SHP77 treated with DMSO at 0.1 percent for 48 hours (cell line): ENCODE results near the gene ANKRD7.

ENCODE experiments used
- DNase-seq: peaks from one replicate; lab custom pipeline; 2025; lab: John Stamatoyannopoulos, UW

The ANKRD7 gene, protein sequence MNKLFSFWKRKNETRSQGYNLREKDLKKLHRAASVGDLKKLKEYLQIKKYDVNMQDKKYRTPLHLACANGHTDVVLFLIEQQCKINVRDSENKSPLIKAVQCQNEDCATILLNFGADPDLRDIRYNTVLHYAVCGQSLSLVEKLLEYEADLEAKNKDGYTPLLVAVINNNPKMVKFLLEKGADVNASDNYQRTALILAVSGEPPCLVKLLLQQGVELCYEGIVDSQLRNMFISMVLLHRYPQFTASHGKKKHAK

DNA sequence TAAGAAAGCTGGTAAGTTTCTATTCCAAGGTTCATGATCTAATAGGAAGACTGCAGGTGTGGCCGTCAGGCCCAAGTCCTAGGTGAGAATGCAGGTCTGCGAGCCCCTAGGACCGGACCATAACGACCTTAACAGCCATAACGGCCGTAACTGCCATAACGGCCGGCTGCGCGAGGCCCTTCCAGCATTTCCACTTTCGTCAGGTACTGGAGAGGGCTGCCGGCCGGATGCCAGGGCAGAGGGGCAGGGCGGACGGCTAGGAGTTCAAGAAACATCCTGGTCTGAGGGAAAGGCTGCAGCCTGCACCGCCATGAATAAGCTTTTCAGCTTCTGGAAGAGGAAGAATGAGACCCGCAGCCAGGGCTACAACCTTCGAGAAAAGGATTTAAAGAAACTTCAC lies at the start of gene ANKRD7:
ANKRD7 (plus strand) TSS at position 184 of the 400 bp plus-strand sequence; CDS start at position 311, 127 bp downstream.
- no peak for DNase-seq

DNA sequence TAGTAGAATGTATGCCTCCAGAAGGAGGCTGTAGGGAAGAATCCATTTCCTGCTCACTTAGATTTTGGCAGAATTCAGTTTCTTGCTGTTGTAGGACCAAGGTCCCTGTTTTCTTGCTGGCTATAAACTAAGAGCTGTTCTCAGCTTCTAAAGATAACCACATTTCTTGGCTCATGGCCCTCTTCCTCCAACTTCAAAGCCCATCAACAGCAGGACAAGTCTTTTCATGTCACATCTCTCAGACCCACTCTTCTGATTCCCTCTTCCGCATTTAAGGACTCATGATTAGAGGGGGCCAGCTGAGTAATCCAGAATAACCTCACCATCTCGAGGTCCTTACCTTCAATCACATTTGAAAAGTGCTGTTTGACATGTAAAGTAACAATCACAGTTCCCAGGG lies 48.8 kb upstream of the ANKRD7 start:
- no peak for DNase-seq

DNA sequence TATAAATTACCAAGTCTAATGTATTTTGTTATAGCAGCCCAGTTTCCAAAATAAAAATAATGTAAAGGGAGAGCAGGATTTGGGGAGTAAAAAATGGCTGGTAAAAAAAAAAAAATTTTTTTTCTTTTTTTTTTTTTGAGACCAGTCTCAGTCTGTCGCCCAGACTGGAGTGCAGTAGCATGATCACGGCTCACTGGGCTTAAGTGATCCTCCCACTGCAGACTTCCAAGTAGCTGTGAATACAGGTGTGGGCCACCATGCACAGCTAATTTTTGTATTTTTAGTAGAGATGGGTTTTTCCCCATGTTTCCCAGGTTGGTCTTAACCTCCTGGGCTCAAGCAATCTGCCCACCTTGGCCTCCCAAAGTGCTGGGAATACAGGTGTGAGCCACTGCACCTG lies 45.3 kb upstream of the ANKRD7 start:
- no peak for DNase-seq

DNA sequence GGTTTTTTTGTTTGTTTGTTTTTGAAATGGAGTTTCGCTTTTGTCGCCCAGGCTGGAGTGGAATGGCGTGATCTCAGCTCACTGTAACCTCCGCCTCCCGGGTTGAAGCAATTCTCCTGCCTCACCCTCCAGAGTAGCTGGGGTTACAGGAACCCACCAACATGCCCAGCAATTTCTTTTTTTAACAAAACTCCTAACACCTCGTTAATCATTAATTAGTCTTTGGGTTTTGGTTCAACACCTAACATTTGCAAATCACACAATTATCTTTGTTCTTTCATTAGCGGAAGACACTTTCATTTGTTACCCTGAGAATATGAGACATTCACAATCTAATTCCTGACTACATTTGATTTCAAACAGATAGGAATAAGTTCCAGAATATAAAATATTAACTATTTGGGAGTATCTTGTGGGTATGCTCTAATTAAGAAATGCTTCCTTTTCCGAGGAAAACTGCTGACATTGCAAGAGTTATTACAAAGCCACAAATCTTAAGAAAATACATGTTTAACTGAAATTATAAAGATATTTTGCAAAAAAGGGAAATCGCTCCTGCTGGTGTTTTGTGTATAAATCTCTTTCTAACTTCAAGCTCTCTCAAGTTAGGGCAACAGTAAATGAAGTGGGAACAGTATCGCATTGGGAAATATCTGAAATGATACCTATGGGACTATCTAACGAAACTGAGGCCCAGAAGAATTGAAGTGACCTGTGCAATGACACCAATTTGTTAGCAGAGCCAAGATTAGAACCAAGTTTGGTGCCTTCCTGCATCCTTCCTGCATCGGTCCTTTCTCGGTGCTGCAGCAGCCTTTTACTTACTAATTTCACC lies 41.7 kb upstream of the ANKRD7 start:
- DNase-seq = no peak

DNA sequence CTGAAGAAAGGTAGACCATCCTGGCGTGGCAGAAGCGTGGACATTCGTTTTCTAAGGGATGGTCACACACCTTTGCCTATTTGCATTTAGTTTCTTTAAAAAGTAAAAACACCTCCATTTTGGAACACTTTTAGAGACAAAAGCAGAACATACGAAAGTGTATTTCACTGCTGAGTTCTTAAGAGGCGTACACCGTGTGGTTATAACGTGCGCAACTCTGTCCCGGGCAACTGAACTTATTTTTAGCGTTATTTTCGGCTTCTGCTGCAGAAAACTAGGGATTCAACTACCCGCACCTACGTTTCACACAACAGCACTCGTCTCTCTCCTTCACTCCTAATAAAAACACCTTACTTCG lies 41.1 kb upstream of the ANKRD7 start:
- DNase-seq = no peak

DNA sequence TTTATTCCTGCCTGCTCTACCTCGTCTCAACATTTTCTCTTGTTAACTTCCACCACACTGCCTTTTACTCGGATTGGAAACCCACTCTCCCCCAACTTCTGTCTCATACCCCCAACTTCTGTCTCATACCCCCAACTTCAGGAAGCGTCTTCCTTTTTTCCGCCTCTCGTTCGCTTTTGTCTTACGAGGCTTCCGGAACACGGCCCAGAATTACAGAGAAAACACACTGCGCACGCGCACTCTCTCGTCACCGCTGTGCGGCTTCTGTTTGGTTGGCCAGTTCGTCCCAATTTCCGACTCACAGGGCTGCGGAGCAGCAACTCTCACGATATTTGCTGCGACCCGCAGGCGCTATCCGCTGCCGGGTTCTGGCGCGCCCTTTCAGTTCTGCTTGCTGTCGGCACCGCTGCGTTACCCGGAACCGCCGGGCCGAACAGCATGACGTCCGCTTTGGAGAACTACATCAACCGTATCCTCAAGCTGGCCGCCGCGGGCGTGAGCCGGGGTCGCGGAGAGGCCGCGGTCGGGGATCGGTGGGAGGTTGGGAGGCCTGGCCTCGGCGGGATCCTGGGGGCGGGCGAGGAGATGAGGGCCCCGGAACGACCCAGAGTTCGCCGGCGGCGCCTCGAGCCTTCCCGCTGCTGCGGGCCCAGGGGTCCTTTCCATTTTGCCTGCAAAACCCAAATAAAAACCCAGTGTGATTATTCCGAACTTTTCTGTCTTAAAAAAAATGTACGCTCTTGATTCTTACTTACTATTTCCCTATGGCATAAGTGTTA lies 40.5 kb upstream of the ANKRD7 start, which contains the start of gene LSM8:
LSM8 (plus strand) TSS at position 379 of the 779 bp plus-strand sequence; CDS start at position 439, 60 bp downstream.
- peak; percentile 90 for DNase-seq

DNA sequence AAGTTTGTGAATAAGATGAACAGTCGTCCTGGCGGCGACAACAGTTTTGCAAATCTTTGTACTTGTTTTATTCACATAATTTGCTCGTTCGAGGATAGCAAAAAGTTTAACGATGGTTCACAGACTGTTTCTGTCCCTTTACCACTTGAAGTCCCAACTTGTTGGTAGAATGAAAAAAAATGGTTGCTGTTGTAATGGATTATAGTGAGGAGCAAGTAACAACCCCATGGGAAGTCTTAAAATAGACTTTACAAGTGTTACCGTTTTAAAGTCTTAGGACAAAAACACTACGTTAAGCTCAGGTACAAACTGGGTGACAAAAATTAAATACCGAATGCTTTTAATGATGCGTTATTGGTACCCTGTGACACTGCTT lies 40.0 kb upstream of the ANKRD7 start:
- peak; percentile 45 for DNase-seq

DNA sequence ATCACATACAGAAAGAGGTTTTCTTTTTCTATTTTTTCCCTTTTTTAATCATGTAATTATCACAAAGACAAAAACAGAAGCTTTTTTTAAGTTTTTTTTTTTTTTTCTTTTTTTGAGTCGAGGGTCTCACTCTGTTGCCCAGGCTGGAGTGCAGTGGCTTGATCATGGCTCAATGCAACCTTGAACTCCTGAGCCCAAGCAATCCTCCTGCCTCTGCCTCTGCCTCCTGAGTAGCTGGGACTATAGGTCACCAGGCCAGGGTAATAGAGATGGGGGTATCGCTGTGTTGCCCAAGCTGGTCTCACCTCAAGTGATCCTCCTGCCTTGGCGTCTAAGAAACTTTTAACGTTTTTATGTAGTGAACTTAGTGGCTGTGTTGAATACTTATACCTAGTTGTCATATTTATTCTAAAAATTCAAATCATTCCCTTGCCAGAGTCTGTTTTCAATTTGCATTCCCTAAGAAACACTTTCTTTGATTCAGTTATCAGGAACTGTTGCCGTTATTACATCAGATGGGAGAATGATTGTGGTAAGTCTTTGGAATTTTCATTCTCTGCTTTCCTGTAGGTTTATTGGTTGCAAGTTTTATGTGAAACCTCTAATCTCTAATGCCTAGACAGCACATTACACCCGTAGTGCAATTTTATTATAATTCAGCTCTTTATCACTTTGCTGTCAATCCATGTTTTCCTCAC lies 39.2 kb upstream of the ANKRD7 start:
- DNase-seq = no peak

DNA sequence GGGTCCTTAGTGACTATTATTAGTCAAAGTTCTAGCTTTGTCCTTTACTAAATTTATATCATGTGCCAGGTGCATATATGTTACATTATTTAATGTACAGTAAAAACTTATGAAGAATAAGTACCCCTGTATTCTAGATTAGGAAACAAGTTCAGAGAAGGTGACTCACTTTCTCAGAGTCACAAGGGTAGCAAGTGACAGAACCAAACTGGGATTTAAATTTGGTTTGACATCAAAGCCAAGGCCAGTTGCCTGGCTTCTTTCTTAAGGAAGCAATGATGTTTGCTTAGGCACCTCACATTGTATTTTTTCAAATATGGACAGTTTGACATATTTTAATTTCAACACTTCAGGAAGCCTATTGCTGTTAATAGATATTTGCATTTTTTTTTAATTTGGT lies 38.0 kb upstream of the ANKRD7 start:
- DNase-seq = no peak

DNA sequence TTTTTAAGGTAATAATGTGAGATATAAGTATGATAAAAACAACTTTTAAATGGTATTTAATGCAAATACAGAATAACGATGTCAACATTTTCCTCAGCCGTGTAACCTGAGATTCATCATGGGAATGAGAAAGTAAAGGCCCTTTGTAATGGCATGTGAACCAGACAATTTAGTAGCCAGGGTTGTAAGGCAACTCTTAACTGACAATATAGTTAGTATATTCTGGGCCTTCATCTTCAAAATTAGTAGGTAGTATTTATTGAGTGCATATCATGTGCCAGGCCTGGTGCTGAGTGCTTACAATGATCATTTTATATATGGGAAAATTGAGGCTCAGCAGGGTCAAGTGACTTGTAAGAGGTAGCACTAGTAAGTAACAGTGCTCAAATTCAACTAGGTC lies 29.9 kb upstream of the ANKRD7 start:
- no peak for DNase-seq

DNA sequence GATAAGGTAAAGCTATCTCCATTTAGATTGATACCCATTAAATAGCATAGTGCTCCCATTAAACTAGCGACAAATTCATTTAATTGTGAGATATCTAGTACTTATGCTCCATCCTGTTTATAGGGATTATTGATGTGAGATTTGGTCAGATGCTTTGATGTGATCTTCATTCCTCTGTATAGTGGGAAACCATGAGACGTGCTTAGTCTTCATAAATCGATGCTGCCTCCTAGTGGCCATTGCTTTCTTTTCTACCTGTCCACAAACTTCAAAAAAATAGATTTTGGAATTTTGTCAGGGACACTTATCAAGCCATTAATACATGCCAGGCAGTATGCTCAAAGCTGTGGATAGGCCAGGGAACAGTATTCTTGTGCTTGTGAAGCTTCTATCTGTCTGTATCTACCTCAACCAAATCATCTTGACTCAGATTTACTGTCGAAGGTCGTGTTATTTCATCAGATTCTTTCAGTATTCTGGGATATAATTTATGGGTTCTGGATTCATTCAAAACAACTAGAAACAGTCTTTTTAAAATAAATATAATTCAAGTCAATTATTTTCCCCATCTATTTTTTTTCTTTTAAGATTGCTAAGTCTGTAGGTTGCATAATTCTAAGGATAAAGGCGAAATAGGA lies 28.5 kb upstream of the ANKRD7 start:
- peak; percentile 30 for DNase-seq

DNA sequence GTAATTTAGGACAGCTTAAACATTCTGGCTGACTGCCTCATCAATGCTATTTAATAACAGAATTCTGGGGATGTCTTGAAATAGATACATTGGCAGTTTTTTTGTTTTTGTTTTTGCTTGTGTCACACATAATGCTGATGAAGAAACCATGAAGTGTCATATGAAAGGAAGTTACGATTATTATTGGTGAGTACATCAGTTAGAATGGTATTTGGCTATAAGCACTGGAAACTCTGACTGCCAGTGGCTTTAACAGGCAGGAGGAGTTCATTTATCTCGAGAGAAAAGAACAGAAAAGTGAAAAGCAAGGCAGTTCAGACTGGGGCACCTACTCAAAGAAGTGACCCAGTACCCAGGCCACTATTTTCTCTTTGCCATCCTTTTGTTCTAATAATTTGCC lies 22.4 kb upstream of the ANKRD7 start:
- DNase-seq = no peak

DNA sequence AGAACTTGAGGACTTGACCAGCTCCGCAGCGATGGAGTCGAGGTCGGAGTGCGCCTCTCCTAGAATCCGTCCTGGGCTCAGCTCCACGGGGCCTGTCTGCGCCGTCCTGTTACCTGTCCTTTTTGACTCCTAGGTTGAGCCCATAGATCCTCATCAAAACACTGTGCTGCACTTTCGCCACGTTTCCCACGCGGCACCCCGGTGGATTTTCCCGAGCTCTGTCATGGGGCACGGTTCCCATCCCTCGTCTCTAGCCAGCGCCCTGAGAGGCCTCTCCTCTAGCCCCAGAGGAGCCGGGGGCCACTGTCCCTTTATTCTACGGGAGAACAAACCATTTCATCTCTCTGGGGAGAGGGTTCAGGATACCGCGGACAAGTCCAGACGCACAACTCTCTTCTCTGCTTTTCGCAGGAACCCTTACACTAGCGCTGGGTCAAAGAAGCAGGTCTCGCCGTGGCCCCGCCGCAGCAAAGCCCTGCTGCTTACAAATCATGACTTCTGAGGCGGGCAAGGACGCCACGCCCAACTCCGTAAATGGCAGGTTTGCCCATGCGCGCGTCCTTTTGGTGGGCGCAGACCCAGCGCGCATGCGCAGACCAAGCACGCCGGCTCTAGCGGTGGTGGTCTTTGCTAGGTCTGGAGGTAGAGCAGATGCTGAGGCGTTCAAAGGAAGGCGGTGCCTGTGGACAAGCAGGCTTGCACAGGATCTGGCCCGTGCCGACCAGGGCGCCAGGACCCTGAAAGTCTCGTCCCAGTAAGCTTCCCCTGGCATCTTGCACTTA lies 10.3 kb upstream of the ANKRD7 start:
- DNase-seq = no peak

DNA sequence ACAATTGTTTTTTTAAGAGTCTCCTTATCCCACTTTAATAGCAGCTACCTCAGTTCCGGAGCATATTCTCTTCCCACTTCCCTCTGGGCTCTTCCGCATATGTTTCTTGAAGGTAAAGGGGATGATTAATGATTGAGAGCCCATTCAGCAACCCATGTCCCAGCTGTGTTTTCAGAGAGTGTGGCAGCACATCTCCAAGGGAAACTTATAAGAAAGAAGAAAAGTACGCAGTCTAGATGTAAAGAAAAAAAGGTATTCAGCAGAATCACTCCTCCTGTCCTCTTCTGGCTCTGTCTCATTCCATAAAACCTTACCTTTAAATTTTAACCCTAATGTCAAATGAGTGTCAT lies 9.7 kb upstream of the ANKRD7 start:
- no peak for DNase-seq

DNA sequence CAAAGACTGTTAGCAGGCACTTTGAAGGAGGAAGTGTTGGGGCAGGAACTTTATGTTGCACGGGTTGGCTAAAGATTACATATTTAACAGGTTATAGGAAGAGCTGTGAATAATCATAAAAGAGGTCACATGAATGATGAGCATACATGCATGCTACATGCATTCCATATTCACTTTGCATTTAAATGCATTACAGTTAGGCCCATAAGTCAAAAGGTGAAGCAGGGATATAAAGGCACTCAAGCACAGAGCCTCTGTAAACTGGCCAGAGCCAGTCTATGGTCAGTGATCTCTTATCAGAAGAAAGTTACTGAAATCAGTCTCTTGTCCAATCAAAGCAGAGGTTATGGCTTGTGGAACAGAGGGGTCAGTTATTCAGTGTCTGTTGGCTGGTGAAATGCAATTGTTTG lies 7.3 kb upstream of the ANKRD7 start:
- DNase-seq = no peak

DNA sequence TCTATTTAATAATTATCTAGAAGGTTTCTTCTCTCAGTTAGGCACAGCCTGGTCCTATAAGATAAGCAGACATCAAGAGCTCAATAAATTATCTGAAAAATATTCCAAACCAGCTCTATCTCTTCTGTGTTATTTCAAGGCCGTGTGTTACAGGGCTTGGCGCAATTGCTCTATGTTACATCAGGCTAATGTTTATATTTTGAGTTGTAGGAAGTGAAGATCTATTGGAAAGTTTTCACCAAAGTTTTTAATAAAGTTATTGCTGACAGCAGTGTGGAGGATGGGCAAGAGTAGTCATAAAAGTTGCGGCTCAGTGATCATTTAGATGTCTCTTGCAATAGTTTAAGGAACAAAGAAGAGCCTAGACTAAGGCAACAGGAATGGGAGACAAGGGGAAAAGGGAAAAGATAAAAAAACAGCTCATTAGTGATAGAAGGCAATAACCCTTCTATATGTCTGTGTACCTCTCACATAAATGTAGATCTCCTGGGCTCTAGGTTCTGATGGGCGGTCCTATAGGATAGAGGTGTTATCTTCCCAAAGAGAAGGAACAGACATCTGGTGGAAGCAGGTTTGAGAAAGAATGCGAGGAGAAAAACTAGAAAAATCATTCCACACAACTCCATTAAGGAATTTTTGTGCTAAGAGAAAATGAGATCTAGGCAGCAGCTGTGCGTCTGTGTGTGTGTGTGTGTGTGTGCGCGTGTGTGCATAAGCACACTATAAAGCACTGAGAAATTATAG lies 5.9 kb upstream of the ANKRD7 start:
- no peak for DNase-seq

DNA sequence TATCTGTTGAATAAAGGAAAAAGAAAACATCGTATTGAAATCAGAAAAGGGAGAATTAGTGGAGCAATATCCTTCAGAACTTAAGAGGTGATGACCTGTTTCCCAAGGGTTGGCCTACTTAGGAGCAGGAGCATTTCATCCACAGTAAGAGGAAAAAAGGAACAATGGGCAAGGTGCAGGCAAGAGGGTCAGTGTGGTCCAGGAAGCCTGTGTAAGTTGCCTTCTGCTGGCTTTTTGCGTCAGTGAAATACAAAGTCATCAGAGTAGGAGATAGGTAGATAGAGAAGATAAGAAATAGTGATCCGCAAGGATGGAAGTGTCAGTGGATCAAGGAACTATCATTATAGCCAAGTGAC lies 5.4 kb upstream of the ANKRD7 start:
- DNase-seq = no peak

DNA sequence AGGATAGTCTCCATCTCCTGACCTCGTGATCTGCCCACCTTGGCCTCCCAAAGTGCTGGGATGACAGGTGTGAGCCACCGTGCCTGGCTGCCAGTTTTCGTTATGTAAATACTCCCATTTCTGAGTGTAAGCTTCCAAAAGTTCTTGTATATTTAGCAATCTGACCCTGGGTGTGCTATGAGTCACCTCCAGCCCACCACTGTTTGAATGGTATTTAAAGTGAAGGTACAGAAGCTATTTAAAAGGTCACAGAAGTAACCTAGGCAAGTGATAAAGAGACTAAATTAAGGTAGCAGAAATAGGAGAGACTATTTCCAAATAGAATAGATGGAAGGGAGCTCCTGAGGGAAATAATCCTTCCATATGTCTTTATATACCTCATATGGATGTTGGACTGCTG lies 3.9 kb upstream of the ANKRD7 start:
- no peak for DNase-seq

DNA sequence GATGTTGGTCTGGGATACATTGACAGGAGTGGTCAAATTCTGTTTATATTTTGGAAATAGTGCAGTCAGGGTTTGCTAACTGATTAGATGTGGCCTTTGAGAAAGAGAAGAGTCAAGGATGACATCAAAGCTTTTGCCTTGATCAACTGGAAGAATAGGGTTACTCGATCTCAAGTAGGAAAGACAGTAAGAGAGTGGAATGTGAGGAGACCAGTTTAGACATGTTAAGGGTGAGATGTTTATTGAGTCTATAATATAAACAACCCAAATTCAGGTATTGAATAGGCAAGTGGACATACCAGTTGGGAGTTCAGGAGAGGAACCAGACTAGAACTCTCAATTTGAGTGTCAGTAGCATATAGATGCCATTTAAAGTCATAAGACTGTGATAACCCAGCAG lies 1.9 kb upstream of the ANKRD7 start:
- DNase-seq = no peak

DNA sequence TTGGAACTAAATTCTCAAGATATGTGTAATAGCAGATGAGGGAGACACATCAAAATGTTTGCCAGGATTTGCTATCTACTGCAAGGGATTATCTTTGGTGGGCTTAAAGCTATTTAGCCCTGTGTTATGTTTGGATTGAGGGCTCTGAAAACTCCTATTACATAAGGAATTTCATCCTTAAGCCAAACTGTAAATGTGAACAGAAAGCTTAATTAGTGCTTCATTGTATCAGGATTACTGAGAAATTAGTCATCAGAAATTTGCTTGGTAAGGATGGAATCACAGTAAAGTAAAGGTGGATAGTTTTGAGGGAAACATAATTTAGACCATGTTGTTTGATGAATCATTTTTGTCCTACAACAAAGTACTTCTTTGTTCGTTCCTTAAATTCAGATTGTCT lies 8.3 kb downstream of the ANKRD7 start:
- no peak for DNase-seq
